ENCODE measurements around the gene BMAL2.

Gene BMAL2

DNA sequence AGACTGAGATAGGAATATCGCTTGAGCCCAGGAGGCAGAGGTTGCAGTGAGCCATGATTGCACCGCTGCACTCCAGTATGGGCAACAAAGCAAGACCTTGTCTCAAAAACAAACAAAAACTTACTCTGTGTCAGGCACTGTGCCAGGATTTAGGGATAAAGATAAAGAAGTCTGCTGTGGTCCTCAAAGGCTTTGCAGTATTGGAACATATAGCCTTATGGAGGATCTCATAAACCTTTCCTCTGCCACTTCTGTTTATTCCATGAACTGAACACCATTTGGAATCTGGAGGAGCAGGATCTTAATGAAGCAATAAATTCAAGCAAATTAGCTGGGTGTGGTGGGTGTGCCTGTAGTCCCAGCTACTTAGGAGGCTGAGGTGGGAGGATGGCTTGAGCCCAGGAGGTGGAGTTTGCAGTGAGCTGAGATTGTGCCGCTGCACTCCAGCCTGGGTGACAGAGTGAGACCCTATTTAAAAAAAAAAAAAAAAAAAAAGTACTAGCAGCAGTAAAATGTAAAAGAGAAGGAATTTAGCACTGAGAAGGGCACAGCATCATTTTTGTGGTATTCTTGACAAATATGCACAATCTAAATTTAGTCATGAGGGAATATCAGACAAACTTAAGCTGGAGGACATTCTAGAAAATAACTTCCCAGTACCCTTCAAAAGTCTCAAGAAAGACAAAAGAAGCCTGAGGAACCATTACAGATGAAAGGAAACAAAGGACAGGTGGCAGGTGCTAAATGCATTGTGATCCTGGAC, 27.1 kb downstream of the BMAL2 start:
- DNase-seq (ENCODE audit: low read depth, low spot score): no peak

DNA sequence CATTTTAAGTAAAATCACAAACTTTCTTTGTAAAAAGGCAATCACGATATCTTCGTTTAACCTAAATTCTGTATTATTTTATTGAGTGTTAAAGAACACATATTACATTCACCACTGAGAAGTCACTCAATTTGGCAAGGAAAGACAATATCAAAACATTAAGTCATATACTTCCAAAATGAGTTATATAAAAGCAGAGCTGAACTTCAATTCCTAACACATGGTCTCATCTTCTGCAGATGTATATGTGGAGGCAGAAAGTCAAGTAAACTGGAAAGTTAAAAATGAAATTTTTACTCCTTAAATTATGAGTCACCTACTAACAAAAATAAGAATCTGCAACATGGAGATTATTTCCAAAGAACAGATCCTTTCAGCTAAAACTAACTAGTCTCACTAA, 28.7 kb downstream of the BMAL2 start:
- no peak for DNase-seq (ENCODE audit: low read depth, low spot score)

DNA sequence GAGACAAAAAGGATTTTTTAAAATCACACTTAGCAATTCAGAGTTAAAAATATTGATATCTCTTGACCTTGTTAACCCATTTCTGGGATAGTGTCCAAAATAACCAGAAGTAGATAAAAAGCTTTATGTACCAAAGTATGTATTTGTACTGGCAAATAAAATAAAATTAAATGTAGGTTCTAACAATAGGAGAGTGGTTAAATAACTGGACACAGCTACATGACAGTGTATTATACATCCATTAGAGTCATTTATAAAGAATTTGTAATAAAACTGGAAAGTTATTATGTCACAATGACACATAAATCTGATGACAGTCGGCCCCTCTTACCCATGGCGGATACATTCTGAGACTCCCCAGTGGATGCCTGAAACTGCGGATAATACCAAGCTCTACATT, 34.0 kb downstream of the BMAL2 start:
- DNase-seq (ENCODE audit: low read depth, low spot score): no peak

DNA sequence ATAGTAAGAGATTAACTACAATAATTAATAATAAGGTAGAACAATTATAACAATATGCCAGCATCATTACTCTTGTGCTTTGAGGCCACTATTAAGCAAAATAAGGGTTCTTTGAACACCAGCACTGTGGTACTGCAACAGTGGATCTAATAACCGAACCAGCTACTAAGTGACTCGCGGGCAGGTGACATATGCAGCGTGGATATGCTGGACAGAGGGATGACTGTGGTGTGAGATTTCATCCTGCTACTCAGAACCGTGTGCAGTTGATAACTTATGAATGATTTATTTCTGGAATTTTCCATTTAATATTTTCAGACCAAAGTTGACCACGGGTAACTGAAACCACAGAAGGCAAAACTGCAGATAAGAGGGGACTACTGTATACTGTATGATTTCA, 34.4 kb downstream of the BMAL2 start:
- no peak for DNase-seq (ENCODE audit: low read depth, low spot score)

DNA sequence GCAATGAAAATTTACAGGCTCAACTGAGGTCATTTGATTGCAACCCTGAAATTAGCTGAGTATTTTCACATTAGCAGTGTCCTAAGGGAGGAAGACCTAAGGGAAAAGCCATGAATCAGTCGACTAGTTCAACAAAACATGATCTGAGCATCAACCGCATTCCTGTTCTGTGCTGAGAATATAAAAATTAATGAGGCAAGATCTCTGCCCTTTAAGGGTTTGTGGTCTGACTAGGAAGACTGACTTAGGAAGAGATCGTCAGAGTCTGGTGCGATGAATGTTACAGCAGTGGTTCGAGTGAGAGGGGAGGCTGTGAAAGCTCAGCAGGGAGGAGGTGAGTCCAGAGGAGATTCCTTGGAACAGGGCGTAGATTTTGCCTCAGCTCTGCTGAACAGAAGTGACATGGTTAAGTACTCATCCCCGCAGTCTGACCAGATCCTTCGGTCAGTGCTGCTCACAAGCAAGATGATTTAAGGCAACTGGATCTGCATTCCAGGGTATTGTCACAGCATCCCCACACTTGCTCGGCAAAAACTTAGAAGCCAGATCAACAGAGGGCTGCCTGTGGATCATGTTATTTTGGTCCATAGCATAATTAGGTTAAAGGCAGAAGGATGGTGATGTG, 49.6 kb downstream of the BMAL2 start:
- DNase-seq (ENCODE audit: low read depth, low spot score): no peak
